ENCODE data around the gene FREM1. TPM values are rescaled to one million over a fixed set of nuclear protein-coding genes. Genes with fewer than 3 reads are reported as not detected.

Gene FREM1
- total RNA-seq, 1 donor from 2014 or later: 57.5 TPM

DNA sequence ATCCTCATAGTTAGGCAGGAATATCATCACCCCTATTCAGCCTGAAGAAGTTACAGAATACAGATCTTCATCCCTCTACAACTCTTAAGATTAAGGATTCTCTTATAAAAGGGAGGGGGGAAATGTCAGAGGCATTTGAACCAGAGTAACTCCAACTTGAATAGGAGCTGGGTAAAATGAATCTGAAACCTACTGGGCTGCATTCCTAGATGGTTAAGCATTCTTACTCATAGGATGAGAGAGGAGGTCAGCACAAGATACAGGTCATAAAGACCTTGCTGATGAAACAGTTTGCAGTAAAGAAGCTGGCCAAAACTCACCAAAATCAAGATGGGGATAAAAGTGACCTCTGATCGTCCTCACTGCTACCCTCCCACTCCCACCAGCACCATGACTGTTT lies 14.4 kb downstream of the FREM1 start:
- Mint-ChIP-seq H3K4me1 (peaks cover 45% of the 10 kb centered on the region), H3K9me3 (peaks cover 14% of the 10 kb centered on the region), H3K36me3 (ENCODE audit: low read depth) (peaks cover 42% of the 10 kb centered on the region)

DNA sequence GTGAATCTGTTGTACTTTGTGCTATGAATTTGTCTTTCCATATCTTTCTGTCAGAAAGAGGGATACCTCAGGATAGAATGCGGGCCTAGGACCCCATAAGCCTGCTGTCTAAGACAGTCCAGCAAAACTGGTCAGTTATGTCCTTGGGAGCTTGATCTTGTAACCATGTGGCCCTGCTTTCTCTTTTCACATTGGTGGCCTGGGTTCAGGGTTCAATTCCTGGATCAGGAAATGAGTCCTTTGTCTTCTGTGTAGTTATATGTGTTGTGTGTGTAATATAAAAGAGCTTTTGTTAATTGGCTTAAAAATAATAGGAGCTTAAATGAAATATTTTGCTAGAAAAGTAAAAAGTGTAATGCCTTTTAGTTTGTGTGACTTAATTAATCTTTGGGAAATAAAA lies 16.9 kb downstream of the FREM1 start:
- no peak for DNase-seq (ENCODE audit: low read depth, low spot score)
- H3K36me3 Mint-ChIP-seq (ENCODE audit: low read depth): peaks cover 43% of the 10 kb centered on the region
- H3K4me3 Mint-ChIP-seq: no peak overlapping the region
- peaks cover 14% of the 10 kb centered on the region for H3K9me3 Mint-ChIP-seq
- H3K27ac Mint-ChIP-seq (ENCODE audit: unreplicated experiment): no peak overlapping the region
- peaks cover 42% of the 10 kb centered on the region for H3K4me1 Mint-ChIP-seq
- H3K27me3 Mint-ChIP-seq (ENCODE audit: low read depth): no peaks in the 10 kb centered on the region
- TF ChIP-seq, protein P1, sequence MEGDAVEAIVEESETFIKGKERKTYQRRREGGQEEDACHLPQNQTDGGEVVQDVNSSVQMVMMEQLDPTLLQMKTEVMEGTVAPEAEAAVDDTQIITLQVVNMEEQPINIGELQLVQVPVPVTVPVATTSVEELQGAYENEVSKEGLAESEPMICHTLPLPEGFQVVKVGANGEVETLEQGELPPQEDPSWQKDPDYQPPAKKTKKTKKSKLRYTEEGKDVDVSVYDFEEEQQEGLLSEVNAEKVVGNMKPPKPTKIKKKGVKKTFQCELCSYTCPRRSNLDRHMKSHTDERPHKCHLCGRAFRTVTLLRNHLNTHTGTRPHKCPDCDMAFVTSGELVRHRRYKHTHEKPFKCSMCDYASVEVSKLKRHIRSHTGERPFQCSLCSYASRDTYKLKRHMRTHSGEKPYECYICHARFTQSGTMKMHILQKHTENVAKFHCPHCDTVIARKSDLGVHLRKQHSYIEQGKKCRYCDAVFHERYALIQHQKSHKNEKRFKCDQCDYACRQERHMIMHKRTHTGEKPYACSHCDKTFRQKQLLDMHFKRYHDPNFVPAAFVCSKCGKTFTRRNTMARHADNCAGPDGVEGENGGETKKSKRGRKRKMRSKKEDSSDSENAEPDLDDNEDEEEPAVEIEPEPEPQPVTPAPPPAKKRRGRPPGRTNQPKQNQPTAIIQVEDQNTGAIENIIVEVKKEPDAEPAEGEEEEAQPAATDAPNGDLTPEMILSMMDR (conservative IDR thresholded peaks at IDR 0.05): no peak

More for the DNA sequence above, 14.4 kb downstream of the FREM1 start:
- H3K27me3 Mint-ChIP-seq (ENCODE audit: low read depth): no peaks in the 10 kb centered on the region
- H3K27ac Mint-ChIP-seq (ENCODE audit: unreplicated experiment): no peak overlapping the region
- H3K4me3 Mint-ChIP-seq: no peak overlapping the region
- no peak for DNase-seq (ENCODE audit: low read depth, low spot score)
- TF ChIP-seq, protein P1 (conservative IDR thresholded peaks at IDR 0.05): no peak

DNA sequence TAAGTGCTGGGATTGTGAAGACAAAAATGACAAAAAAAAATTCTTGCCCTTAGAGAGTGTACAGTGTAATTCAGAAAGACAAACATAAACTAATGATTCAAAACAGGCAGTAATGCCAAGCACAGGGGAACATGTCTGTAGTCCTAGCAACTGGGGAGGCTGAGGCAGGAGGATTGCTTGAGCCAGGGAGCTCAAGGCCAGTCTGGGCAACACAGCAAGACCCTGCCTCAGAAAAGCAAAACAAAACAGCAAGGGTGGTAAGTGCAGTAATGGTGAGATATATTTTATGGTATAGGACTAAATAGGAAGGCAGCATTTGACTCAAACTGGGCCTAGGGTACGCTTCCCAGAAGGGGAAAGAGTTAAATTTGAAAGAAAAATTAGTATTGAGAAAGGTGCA lies 18.9 kb downstream of the FREM1 start:
- Mint-ChIP-seq H3K4me1 (peaks cover 43% of the 10 kb centered on the region), H3K36me3 (ENCODE audit: low read depth) (peaks cover 43% of the 10 kb centered on the region), H3K27me3 (ENCODE audit: low read depth) (no peaks in the 10 kb centered on the region), H3K9me3 (peaks cover 14% of the 10 kb centered on the region), H3K4me3 (no peak overlapping the region), H3K27ac (ENCODE audit: unreplicated experiment) (no peak overlapping the region)
- no peak for DNase-seq (ENCODE audit: low read depth, low spot score)
- TF ChIP-seq, protein P1 (conservative IDR thresholded peaks at IDR 0.05): no peak

DNA sequence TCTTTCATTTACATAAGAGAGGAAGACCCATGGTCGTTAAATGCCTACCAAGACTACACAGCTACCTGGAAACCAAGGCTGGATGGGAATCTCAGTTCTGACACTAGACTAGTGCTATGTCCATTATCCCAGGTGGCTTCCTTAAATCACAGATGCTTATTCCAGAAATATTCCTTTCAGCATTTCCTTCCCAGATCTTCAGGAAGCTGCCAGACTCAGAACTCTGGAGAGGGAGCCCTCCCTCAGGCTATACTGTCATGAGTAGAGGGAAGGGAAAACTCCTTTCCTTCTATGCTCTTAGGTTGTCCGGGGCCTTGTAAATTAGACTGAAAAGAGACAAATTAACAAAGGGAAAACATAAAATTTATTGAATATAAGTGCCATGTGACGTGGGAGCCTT lies 20.8 kb downstream of the FREM1 start:
- Mint-ChIP-seq H3K27me3 (ENCODE audit: low read depth) (no peaks in the 10 kb centered on the region), H3K9me3 (peaks cover 6% of the 10 kb centered on the region), H3K4me3 (no peak overlapping the region), H3K27ac (ENCODE audit: unreplicated experiment) (no peak overlapping the region), H3K36me3 (ENCODE audit: low read depth) (peaks cover 35% of the 10 kb centered on the region), H3K4me1 (peaks cover 44% of the 10 kb centered on the region)
- TF ChIP-seq, protein P1 (conservative IDR thresholded peaks at IDR 0.05): no peak
- no peak for DNase-seq (ENCODE audit: low read depth, low spot score)

DNA sequence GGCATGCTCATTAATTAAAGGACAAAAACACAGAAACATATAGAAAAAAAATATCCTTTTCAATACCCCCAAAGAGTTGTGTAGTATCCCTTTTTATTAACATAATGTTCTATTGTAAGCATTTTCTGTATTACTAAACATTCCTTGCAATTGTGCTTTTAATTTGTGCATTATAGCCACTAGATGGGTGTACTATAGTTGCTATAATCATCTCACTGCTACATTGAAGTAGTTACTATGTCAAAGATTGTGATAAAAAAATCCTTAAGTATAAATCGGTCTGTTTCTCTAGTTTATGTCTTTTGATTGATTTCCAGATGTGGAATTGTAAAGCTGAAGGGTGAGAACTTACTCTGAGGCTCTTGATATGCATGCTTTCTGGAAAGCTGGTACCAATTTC lies 21.4 kb downstream of the FREM1 start:
- no peak overlapping the region for H3K27ac Mint-ChIP-seq (ENCODE audit: unreplicated experiment)

More for the DNA sequence above, 21.4 kb downstream of the FREM1 start:
- Mint-ChIP-seq H3K36me3 (ENCODE audit: low read depth) (peaks cover 36% of the 10 kb centered on the region), H3K4me1 (peaks cover 48% of the 10 kb centered on the region), H3K4me3 (no peak overlapping the region), H3K27me3 (ENCODE audit: low read depth) (no peaks in the 10 kb centered on the region), H3K9me3 (peaks cover 6% of the 10 kb centered on the region)
- DNase-seq (ENCODE audit: low read depth, low spot score): no peak
- TF ChIP-seq, protein P1 (conservative IDR thresholded peaks at IDR 0.05): no peak

All from neural crest cell (in vitro differentiated cells).